ENCODE results near the gene ZNF48.

DNA sequence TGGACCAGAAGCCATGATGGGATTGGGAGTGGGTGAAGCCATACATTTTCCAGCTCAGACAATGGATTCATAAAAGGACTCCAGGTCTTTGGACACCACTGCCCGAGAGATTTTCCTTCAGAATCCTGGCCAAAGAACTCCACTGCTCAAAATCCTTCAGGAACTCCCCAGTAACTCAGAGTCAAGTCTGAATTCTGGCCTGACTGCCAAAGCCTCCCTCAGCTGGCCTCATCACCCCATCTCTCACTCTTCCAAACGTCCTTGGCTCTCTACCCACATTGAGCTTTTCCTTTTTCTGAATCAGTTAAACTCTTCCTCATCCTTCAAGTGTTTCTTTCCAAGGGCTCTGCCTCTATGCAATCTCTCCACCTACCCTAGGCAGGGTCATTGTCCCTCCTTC lies 11.7 kb upstream of the ZNF48 start:
- TF ChIP-seq POLR2A (IDR thresholded peaks at IDR 0.05; ENCODE audit: low read length) (no peak), GATA1 (IDR thresholded peaks at IDR 0.05; ENCODE audit: low read depth, low read length) (no peak)

Measured in erythroblast (primary cell).